RPMI7951 (cell line): ENCODE data around the gene CNNM3. TPM values are rescaled to one million over a fixed set of nuclear protein-coding genes. Genes with fewer than 3 reads are reported as not detected.
"Not testable (repeated sequence)": the region's sequence is repeated elsewhere in the genome, so short reads cannot be mapped to it uniquely, and the experiment has no call there.

ENCODE experiments used
- DNase-seq: peaks from one replicate; pipeline ENCODE4 v3.0.0-alpha.2; 2012; ENCODE audit warnings: low read depth
- total RNA-seq: library from RNA; depleted of rRNA; stranded (reverse); fragments of >200 nt; shearing (Covaris generic); gene quantifications from 2 replicates; pipeline ENCODE4 v1.2.3, GENCODE V29; 2014

The CNNM3 gene
- total RNA-seq, 1 experiment from 2014 or later = 3.6 TPM

DNA sequence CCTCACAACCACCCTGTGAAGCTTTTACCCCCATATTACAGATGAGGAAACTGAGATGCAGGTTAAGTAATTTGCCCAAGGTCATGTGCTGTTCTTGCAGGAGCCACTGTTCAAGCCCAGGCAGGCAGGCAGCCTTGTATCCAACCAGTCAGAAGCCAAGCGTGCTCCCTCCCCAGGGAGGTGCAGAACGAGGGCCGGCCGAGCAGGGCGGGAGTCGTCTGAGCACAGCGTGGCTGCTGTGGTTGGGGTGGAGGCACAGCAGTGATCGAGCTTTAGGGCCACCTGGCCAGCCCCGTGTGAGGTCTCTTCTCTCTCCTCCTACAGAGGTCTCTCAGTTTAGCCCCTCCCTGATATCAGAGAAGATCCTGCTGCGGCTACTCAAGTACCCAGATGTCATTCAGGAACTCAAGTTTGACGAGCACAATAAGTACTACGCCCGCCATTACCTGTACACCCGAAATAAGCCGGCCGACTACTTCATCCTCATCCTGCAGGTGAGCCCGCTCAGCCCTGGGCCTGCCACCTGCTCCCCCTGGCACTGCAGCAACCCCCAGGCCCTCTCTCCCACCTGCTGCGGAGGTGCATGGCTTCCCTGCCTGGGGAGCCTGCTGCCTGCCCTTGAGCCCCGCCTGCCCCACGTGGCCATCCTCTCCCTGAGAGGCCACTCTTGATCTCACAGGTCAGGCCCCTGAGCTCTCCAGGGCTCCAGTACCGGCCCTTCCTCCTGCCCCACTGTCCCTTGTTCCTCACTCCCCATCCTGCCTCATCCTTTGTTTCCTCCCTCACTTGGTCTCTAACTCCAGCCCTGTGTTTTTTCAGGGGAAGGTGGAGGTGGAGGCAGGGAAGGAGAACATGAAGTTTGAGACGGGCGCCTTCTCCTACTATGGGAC lies 17.1 kb upstream of the CNNM3 start:
- DNase-seq = no peak

DNA sequence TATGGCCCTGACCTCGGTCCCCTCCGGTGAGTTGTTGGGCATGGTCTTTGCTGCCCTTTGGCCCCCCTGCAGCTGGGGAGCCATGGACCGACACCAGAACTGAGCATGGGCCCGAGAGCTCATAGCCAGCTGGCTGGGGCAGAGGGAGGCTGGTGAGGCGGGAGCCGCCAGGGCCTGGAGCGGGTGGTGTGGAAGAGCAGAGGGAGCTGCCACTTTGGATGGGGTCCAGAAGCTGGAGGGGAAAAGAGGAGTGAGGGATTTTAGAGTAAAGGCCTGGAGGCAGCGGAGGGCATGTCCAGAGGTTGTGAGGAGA lies 16.5 kb upstream of the CNNM3 start:
- DNase-seq = no peak

DNA sequence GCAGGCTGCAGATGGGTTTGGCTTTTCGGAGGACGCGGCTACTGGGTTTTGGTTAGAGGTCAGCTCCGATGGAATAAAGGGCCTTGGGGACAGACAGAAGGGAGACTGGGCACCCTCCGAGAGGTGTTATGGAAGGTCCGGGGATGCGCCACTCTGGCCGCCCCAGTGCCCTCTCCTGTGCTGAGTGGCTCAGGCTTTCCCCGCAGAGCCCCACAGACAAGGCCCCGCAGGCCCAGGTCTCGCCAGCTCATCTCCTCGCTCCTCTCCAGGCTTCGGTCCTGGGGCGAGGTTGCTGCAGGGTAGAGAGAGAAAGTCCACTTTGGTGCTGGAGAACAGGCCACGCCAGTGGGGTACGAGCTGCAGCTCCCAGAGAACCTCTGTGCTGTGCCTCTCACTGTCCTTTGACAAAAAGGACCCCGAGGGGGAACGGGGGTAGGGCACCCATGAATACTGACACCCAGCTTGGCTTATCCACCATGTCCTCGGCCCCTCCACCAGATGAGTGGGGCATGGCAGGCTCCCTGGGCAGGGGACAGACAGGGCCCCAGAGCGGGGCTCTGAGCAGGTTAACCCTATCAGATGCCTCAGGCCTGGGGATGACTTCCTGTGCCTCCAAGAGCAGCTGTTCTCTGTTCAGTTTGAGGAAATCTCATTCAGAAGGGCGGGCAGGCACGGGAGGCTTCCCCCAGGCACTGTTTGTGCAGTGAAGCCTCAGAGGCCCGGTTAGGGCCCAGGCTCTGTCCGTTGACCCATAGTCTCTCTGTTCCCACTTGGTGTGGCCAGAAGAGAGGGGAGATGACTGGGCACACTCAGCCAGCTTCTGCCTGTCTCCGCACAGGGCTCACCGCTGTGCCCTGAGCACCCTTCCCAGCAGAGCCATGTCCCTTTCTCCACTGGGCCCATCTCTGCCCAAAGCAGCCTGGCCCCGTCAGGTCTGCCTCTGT lies 15.7 kb upstream of the CNNM3 start:
- no peak for DNase-seq

DNA sequence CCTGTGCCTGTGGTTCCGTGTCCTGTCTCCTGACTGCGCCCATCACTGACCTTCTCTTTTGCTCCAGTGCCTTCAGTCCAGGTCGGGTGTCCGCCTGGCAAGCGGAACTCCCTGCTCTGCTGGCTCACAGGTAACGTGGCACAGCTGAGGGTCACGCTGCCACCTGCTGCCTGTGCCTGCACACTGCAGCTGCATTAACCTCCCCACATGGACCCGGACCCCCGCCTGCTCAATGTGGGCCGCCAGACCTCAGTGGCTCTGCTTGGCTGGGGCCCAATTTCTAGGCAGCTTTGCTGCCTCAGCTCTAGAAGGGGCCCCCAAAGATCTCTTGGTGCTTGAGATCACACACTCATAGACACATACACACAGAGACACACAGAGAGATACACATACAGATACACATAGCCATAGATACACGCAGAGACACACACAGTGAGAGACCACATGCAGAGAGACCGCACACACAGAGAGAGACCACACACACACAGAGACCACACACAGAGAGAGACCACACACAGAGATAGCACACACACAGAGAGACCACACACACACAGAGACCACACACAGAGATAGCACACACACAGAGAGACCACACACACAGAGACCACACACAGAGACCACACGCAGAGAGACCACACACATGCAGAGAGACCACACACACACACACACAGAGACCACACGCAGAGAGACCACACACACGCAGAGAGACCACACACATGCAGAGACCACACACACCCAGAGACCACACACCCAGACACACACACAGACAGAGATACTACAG lies 14.9 kb upstream of the CNNM3 start:
- DNase-seq = peak; percentile 36

DNA sequence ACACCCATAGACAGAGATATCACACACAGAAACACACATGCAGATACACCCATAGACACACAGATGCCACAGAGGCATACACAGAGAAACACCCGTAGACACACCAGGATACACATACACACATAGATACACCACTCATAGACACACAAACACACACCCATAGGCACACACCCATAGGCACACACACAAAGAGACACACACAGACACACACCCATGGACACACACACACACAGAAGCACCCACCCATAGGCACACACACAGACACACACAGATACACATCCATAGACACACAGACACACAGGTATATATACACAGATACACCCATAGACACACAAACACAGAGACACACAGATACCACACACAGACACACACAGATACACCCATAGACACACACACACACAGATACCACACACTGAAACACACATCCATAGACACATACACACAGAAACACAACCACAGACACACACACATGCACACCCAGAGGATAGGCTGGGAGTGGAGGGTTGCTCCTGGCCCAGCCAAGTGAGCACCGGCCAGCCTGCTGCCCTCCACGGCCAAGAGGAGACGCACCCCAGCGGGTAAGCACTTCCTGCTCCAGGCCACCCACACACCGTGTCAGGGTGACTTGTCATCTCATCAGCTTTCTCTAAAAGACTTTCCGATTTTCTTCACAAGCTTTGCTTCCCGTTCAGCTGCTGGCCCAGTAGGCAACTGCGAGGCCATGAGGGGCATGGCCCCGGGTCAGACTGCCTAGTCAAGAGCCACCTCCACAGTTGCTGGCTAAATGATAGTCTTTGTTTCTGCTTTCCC lies 14.1 kb upstream of the CNNM3 start:
- DNase-seq = no peak

DNA sequence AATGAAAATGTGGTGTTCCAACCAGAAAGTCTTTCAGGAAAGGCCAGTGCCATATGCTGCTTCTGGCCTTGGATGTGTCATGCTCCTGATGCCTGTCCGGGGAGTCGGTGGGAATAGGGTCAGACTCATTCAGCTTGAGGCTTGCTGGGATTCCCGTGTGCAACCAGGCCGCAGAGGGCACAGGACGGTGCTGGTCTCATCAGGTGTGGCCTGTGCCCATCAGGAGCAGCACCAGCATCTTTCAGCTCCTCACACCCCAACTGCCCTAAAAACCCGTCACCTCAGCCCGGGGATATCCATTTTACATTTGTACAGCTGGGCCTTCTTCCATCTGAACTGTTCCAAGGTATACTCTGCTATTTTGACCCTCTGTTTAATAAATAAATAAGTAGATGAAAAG lies 13.3 kb upstream of the CNNM3 start:
- DNase-seq = no peak

DNA sequence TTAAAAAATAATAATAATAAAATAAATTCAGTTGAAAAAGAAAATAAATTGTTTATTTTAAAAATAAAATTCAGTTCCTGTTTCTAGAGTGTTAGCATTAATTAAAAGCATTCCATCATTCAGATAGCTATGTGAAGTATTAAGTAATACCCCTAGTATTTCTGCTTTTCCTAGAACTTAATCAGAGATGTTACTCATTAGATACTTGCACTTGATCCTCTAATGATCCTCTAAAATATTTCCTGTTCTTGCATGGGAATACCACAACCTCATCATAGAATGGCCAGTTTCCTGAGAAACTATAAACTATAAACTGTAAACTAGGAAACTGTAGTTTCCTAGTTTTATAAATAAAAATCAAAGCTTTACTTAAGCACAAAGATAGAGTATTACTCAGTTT lies 11.1 kb upstream of the CNNM3 start:
- DNase-seq = no peak

DNA sequence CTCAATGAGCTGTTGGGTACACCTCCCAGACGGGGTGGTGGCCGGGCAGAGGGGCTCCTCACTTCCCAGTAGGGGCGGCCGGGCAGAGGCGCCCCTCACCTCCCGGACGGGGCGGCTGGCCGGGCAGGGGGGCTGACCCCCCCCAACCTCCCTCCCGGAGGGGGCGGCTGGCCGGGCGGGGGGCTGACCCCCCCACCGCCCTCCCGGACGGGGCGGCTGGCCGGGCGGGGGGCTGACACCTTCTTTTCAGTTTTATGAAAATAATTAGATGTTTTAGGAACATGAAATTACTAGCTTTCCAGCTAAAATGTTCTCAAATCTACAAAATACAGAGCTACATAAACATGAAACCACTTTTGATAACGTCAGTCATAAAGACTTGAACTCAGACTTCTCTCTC lies 10.1 kb upstream of the CNNM3 start:
- DNase-seq = not testable (repeated sequence)

DNA sequence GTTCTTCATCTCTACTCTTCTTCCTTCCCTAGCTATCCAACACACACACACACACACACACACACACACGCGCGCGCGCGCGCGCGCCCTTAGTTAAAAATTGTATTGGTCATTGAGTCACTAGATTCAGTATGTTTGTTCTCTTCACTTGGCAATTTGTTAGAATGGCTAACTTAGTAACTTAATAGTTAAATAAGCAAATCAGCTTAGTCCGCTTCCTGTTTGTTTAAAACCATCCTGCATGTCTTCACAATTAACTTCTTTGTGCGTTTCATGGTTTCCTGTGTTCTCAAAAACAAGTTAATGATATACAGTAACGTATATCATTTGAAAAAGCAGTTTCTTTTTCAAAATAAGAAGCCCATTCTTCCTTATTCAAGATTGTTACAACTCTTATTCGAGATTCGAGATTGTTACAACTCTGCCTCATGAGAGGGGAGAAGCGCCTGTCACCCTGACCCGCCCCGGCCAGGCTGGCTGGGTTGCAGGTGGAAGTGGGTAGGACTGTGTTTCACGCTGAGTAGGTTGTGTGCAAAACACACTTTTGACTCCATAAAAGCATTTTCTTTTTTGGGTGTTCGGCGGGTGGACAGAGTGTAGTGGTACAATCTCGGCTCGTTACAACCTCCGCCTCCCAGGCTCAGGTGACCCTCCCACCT lies 9.5 kb upstream of the CNNM3 start:
- peak; percentile 44 for DNase-seq

DNA sequence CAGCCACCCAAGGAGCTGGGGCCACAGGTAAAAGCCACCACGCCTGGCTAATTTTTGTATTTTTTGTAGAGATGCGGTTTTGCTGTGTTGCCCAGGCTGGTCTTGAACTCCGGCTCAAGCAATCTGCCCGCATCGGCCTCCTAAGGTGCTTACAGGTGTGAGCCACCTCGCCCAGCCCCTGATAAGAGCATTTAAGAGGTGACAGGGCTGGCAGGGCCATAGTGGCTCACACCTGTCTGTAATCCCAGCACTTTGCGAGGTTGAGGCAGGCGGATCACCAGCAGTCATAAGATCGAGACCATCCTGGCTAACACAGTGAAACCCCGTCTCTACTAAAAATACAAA lies 9.0 kb upstream of the CNNM3 start:
- no peak for DNase-seq

DNA sequence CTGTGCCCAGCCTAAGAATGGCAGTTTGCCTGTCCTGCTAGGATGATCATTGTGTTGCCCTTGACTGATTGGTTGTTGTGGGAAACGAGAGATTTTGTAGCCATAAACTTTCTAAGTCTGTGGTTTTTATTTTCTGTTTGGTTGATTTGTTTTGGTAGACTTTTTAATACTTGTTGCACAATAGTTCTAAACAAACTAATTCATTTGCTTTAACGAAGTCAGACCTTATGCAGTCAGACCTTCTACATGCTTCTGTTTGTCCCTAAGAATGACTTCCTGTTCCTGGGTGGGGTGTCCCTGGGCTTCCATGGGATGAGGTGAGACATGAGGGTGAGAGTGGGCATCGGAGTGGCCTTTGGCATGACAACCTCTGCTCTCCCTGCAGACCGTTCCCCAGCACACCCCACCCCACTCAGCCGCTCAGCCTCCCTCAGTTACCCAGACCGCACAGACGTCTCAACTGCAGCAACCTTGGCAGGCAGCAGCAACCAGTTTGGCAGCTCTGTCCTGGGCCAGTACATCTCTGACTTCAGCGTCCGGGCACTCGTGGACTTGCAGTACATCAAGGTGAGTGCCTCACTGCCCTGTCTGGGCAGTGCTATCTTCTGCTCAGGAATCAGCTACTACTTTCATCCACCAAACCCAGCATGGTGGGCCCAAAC lies 7.8 kb upstream of the CNNM3 start:
- no peak for DNase-seq

DNA sequence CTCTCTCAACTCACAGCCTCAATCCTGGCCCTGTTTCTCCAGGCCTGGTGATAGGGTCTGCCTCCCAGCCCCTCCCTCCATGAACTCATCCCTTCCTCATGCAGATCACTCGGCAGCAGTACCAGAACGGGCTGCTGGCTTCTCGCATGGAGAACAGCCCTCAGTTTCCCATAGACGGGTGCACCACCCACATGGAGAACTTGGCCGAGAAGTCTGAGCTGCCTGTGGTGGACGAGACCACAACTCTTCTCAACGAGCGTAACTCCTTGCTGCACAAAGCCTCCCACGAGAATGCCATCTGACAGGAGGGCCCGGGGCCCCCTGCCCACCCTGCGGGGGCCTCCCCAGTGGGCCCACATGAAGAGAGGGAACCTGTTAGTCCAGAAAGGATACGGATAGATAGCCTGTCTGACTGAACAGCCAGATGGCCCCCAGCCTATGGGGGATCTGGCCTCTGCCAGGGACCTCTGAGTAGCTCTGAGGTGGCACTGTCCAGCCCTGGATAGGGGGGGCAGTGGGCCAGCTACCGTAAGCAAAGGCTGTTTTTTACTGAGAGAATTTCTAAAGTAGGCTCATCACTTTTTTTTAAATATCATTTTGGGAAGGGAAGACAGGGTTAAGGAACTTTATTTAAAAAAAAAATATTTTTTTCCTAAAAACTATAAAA lies 6.7 kb upstream of the CNNM3 start:
- no peak for DNase-seq

DNA sequence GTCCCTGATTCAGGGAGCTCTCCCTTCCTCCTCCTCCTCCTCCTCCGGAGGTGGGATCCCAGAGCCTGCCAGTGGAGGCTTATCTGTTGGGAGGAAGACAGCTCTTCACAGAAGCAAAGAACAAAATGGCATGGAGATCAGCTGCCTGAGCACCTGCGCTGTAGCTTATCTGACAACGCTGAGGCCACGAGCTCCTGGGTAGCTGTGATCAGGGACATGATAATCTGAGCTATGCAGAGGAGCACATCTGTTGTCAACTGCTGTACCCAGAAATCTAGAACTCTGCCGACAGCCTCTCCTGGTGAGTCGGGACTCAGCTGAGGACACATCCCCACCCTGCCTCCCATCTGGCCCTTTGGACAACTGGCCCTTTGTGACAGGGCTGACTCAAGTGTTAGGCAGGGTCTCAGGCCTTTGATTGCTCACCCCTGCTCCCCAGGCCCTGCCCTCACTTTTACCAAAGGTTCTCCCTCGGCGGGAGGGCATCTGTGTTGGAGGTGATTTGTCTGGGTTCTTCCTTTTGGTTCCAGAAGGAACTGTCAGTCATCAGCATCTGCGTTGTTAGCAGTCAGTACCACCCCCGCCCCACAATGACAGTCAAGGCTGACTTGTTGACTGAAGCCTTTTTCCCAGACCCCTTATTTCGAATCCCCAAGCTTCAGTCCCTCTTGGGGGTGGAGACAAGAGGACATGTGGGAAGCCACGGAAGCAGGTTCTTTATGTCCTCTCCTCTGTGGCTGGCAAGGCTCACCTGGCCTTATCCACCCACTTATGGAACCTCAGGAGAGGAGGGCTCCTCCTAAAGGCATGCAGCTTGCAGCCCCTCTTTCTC lies 5.9 kb upstream of the CNNM3 start:
- no peak for DNase-seq

DNA sequence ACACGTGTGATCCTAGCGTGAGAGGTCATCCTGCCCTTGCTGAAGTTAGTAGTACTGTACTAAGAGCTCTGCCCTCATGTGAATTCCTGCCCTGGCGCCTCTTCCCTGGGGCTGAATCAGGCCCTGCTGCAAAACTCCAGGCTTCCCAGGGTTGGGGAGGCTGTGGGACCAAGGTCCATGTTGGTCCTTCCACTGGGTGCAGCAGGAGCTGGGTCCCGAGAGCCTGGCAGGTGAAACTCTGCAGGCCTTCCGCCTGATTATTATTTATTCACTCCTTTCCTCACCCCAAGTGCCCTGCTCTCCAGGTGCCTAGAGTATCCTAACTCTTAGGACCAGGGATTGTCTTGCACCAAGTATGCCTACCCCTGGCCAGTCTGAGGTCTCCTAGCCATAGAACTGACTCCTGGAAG lies 5.3 kb upstream of the CNNM3 start:
- DNase-seq = no peak

DNA sequence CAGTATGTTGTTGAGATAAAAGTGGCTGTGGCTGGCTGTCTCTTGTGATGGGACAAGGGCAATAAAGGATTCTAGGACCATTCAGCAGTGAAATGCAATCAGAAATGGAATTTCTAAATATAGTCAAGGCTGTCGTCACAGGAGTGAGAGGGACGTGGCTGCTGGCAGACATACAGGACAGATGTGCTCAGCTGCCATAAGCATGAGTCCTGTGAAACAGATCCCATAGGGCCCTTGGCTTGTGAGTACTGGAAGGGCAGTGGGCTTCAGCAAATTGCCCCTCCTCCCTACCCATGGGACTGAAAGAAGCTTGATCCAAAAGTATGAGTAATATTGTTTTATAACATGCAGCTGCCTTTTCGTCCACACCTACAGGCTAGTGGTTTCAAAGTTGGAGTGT lies 4.2 kb upstream of the CNNM3 start:
- no peak for DNase-seq

DNA sequence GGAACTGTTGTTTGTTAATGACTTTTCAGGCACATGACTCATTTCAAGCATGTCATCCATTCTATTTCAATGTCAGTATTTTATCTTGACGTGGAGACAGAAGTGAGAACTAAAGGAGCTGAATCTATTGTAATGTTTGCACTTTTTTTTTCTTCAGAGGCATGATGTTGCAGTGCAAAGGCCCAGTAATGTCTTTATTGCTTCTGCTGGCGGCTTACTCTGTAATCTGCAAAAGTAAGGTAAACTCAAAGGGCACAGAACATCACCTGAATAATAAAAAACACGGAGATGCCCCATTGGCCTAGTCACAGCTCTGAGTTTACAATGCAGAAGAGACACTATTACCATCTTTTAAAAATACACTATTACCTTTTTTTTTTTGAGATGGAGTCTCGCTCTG lies 2.4 kb upstream of the CNNM3 start:
- no peak for DNase-seq

DNA sequence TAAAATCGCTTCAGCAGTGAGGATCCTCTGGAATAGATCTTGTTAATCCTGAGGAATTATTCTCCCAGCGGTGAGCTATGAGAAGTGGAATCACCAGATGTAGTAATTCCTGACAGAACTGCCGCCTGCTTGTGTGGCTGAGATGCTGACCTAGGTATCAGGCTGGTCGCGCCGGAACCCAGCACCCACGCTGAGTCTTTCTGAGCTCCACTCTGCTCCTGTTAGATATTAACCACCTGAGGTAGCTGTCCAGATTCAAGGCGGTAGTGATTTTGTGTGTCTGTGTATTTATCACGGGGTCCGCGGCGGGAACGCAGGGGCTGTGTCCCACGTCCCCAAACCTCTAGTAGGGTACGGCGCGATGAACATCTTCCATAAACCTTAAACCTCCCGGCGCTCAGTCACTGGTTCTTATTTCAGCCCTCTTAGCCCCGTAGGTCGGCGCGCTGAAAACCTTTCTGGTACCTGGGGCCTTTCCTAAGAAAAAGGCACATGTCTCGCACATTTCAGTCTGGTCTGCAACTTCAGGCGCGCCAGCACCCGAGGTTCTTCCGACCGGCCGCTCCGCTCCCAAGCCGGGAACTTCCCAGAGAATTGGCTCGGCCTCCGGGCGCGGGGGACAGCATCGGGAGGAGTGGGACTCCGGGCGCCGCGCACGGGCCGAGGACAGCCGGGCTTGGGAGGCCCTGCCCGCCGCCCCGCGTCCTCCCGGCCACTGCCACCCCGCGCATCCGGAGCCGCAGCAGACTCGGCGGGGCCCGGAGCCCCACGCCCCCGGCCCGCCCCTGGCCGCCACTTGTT lies 542 bp upstream of the CNNM3 start:
- peak; percentile 31 for DNase-seq
